ENCODE data around the gene VAPB.
A peak's percentile ranks its signal among the peaks of the same experiment; 100 is the strongest.

Gene VAPB

GRCh38 chr20:58433759-58434158 is 44.7 kb downstream of the VAPB start:
- peak in 7 of 56 donors; percentile 7 to 43 (median 21) for DNase-seq

DNA sequence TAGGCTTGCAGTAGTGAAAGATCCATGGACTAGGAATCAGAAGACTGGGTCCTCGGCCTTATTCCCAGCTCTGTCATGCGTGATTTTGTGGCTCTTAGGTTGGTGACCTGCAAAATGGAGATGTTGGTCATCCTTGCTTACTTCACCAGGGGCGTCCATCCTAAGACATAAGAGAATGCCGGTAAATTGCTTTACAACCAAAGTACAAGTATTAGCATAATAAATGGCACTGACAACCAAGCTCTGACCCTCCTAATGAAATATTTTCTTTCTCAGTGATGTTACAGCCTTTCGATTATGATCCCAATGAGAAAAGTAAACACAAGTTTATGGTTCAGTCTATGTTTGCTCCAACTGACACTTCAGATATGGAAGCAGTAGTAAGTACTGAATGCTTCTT is 45.3 kb downstream of the VAPB start:
- no peak for DNase-seq

GRCh38 chr20:58435237-58435636 is 46.2 kb downstream of the VAPB start:
- DNase-seq = no peak

GRCh38 chr20:58436868-58437645 is 48.0 kb downstream of the VAPB start:
- DNase-seq = no peak

GRCh38 chr20:58438970-58439808 is 50.2 kb downstream of the VAPB start:
- no peak for DNase-seq

- no peak for DNase-seq
Observed at GRCh38 chr20:58440021-58440767, 51.2 kb downstream of the VAPB start.

DNA sequence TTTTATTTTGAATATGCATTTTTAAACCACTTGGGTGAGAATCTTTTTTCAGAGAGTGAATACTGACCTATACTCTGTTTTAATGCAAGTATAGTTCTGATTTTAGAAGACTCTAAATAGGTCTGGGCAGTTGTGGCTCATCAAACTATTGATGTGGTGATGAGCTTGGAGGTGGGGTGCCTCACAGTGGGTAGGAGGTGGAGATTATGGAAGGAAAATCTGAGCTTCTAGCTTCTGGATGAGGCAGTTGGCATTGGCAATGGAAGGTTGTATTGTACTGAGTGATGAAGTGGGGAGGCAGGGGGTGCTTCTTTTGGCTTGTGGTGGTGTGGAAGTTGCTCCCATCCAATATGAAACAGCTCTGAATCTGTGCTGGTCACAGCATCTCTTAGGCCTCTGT is 52.7 kb downstream of the VAPB start:
- no peak for DNase-seq

- DNase-seq = no peak
Observed at GRCh38 chr20:58444746-58445255, 55.8 kb downstream of the VAPB start.

DNA sequence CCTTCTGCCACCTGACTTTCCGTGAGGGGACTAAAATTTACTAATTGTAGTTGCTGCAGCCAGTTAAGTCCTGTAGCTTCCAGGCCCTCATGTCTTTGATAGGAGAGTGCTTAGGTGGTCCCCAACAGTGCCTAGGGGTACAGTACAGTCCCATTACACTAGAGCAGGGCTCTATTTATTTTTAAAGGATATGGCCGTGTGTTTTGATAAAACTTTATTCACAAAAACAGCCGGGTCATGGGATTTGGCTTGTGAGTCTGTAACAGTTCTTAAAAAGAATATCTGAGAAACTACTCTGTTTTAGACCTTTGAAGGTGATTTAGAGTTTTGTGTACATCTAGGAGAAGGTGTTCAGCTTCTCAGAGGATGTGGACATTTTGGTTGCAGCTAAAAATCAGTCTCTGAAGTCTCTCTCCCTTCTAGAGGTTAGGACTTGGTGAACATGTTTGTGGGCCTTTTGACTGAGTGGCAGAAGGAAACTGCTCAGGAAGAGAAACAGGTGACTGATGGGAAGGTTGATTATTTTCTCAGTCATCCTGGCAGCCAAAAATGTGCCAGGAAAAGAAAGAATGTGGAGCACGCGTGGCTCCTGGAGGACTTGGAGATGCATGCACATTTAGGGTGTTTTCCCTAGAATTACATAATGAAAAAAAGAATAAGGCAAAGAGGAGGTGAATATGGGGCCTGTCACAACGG is 57.4 kb downstream of the VAPB start:
- DNase-seq = no peak

DNA sequence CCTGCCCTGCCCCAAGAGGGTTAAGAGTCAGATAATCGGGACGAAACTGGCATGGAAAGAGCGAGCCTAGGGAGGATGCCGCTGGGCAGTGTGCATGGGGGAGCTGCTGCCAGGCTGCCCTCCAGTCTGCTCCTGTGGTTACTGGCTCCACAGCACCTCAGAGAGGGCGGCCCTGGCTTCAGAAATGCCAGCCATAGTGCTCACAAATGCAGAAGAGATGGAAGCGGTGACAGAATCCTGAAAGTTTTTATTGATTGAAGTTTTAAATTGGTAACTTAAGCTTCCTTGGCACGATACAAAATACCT is 57.9 kb downstream of the VAPB start:
- no peak for DNase-seq

- DNase-seq = peak in 11 of 56 donors; percentile 3 to 35 (median 14)
Observed at GRCh38 chr20:58447511-58448391, 58.7 kb downstream of the VAPB start.

GRCh38 chr20:58448958-58449357 is 59.9 kb downstream of the VAPB start:
- DNase-seq = no peak

GRCh38 chr20:58449681-58450221 is 60.7 kb downstream of the VAPB start:
- peak in 4 of 56 donors; percentile 6 to 16 (median 8) for DNase-seq

- no peak for DNase-seq
Observed at GRCh38 chr20:58450254-58450653, 61.2 kb downstream of the VAPB start.

DNA sequence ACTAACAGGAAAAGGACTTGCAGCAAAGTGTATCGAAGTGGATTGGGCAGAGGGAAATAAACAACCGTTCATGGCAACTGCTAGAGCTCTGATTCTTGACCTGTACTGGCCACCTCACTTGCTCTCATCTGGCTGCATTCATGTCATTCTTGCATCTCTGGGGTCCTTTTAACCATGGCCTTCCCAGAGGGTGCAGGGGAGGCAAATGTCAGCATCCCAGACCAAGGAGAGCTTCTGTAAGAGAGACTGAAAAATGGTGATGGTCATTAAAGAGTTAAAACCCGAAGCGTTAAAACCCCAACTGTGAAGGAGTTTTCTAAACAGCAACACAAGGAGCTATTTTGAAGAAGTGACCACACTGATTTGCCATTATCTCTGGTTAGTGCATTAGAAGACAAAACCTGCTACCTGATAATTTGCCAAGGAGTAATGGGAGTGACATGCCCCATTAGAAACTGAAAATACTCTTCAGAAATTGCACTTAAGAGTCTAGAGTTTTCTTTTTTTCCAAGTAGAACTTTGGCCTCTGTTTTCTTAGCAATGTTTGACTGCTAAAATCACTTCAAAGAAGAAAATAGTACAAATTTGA is 63.7 kb downstream of the VAPB start:
- DNase-seq = no peak

GRCh38 chr20:58453391-58453790 is 64.4 kb downstream of the VAPB start:
- DNase-seq = no peak

DNA sequence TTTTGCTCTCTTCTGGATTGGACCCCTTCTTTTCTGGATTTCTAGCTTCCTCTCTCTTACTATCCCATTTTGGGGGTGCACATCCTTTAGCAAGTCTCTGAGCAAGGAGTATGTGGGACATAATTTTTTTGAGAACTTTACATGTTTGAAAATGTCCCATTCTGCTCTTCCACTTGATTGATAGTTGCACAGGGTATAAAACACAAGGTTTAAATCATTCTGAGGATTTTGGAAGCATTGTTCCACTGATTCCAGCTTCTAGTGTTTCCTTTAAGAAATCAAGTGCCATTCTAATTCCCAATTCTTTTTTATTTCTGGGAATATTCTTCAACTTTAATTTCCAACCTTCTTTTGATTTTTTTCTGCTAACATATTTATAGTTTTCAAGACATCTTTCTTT is 65.4 kb downstream of the VAPB start:
- DNase-seq = no peak

DNA sequence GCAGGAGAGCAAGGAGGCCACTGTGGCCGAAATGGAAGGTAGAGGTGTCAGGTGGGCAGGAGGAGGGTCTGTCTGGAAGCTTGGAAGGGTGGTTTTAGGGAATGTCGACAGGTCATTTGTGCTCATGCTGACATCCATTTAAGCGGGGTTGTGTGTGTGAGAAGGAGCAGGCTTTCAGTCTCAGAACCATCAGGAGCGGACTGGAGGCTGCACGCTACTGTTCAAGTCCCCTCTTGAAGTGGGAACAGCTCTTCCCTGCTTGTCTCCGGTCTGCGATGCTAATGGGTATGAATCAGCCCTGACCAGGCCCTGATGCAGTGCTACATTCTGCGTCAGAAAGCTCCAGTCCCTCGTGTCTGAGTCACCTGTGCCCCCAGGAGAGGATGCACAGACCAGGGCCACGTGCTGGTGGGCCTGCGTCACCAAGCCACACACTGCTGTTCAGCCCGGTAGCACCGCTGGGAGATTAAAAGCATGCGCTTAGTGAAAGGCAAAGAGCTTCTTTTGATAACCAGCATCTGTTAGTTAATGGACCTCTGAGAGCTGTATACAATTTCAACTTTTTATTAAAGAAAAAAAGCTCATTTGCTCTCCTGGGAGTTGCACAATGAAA is 68.2 kb downstream of the VAPB start:
- DNase-seq = no peak

Measured in nucleus accumbens (tissue), 56 donors.